CD14-positive monocyte (primary cell): ENCODE results near the gene AQP2. TPM values are rescaled to one million over a fixed set of nuclear protein-coding genes. Genes with fewer than 3 reads are reported as not detected.

ENCODE experiments used
- DNase-seq, 3 donors: peaks; one replicate each; pipeline ENCODE4 v3.0.0-alpha.2; 2011 to 2022
- H2AFZ ChIP-seq: 2 replicates; pipeline ENCODE4 v1.6.0; 2012; ENCODE audit warnings: mild to moderate bottlenecking, low read depth, low read length, inconsistent platforms; ENCODE audit not compliant: insufficient read depth, poor library complexity, severe bottlenecking
- H3K27ac ChIP-seq, 2 donors: 1 replicate in 1 of 2; 2 replicates in 1 of 2; pipeline ENCODE4 v1.5.1; 2012 to 2013; ENCODE audit warnings: low read length in 2 of 2, control low read depth in 1 of 2, inconsistent platforms in 1 of 2, low read depth in 1 of 2, mild to moderate bottlenecking in 1 of 2
- H3K27me3 ChIP-seq, 2 donors: one replicate each; pipeline versions ENCODE4 v1.6.0 to v1.6.1; 2011 to 2013; ENCODE audit warnings: low read length in 2 of 2; ENCODE audit not compliant: control insufficient read depth in 2 of 2, insufficient read depth in 2 of 2
- H3K36me3 ChIP-seq, 2 donors: replicated peaks in 1 of 2; 1 replicate in 1 of 2; 2 replicates in 1 of 2; pipeline versions ENCODE4 v1.5.1 to v1.6.1; 2012 to 2013; ENCODE audit warnings: low read length in 2 of 2, control low read depth in 1 of 2, inconsistent platforms in 1 of 2, mild to moderate bottlenecking in 1 of 2; ENCODE audit not compliant: insufficient read depth in 2 of 2, control insufficient read depth in 1 of 2
- H3K4me1 ChIP-seq, 2 donors: 1 replicate in 1 of 2; 2 replicates in 1 of 2; pipeline versions ENCODE4 v1.5.1 to v1.6.1; 2012 to 2013; ENCODE audit warnings: low read length in 2 of 2, control low read depth in 1 of 2, inconsistent platforms in 1 of 2, mild to moderate bottlenecking in 1 of 2, moderate library complexity in 1 of 2; ENCODE audit not compliant: insufficient read depth in 2 of 2, control insufficient read depth in 1 of 2
- H3K4me2 ChIP-seq: replicated peaks from 2 replicates; pipeline ENCODE3; 2012; ENCODE audit warnings: low read length, moderate library complexity, mild to moderate bottlenecking; ENCODE audit not compliant: poor library complexity, severe bottlenecking; ENCODE audit errors: extremely low read depth
- H3K4me3 ChIP-seq, 3 experiments: fragments of 200-600 bp in 1 of 3; sonication (generic) in 1 of 3; replicated peaks in 1 of 3; 1 replicate in 2 of 3; 2 replicates in 1 of 3; pipeline ENCODE4 v1.5.1; 2011 to 2013; ENCODE audit warnings: low read length in 3 of 3, mild to moderate bottlenecking in 3 of 3, control low read depth in 2 of 3, low read depth in 2 of 3, inconsistent platforms in 1 of 3, moderate library complexity in 1 of 3
- H3K79me2 ChIP-seq: 2 replicates; pipeline ENCODE4 v1.6.0; 2012; ENCODE audit warnings: mild to moderate bottlenecking, control low read depth, inconsistent platforms, low read length, moderate library complexity; ENCODE audit not compliant: insufficient read depth
- H3K9ac ChIP-seq: 2 replicates; pipeline ENCODE4 v1.6.0; 2017; ENCODE audit warnings: low read length, mild to moderate bottlenecking; ENCODE audit not compliant: insufficient read depth, poor library complexity, severe bottlenecking
- H3K9me3 ChIP-seq, 2 donors: replicated peaks in 1 of 2; 1 replicate in 1 of 2; 2 replicates in 1 of 2; pipeline versions ENCODE4 v1.5.1 to v1.6.1; 2012 to 2013; ENCODE audit warnings: low read length in 2 of 2, control low read depth in 1 of 2; ENCODE audit not compliant: control insufficient read depth in 1 of 2, insufficient read depth in 1 of 2
- H4K20me1 ChIP-seq: 2 replicates; pipeline ENCODE4 v1.6.0; 2012; ENCODE audit warnings: mild to moderate bottlenecking, low read length, control low read depth, moderate library complexity; ENCODE audit not compliant: insufficient read depth
- H3K27ac Mint-ChIP-seq, 7 donors: one replicate each; pipeline ENCODE4 v1.8.0; 2020; ENCODE audit warnings: mild to moderate bottlenecking in 7 of 7, mixed read lengths in 7 of 7, moderate library complexity in 6 of 7, inconsistent platforms in 2 of 7
- H3K27me3 Mint-ChIP-seq, 3 donors: one replicate each; pipeline ENCODE4 v1.8.0; 2021 to 2022; ENCODE audit warnings: low read depth in 3 of 3, mild to moderate bottlenecking in 3 of 3, mixed read lengths in 3 of 3, moderate library complexity in 3 of 3, inconsistent platforms in 1 of 3
- H3K36me3 Mint-ChIP-seq, 2 donors: one replicate each; pipeline ENCODE4 v1.8.0; 2020; ENCODE audit warnings: mixed read lengths in 2 of 2, inconsistent platforms in 1 of 2, mild to moderate bottlenecking in 1 of 2
- H3K4me1 Mint-ChIP-seq: one replicate; pipeline ENCODE4 v1.8.0; 2020; ENCODE audit warnings: mild to moderate bottlenecking, mixed read lengths
- H3K4me3 Mint-ChIP-seq, 2 donors: one replicate each; pipeline ENCODE4 v1.8.0; 2020; ENCODE audit warnings: mild to moderate bottlenecking in 2 of 2, mixed read lengths in 2 of 2, moderate library complexity in 1 of 2
- H3K9me3 Mint-ChIP-seq, 7 donors: one replicate each; pipeline ENCODE4 v1.8.0; 2020 to 2022; ENCODE audit warnings: mixed read lengths in 7 of 7, mild to moderate bottlenecking in 6 of 7, moderate library complexity in 6 of 7, inconsistent platforms in 2 of 7
- CTCF ChIP-seq: fragments of 200-600 bp; IDR thresholded peaks from one replicate; pipeline ENCODE4 v1.8.0; 2022; ENCODE audit warnings: antibody characterized with exemption, mild to moderate bottlenecking
- WGBS: methylation state at CpG from one replicate; pipeline ENCODE4 v1.1.5; 2013; ENCODE audit warnings: missing lambda C conversion rate; ENCODE audit not compliant: insufficient coverage; 5-methylcytosine and 5-hydroxymethylcytosine counted together
- intact Hi-C, 2 donors: fragments of 100-400 bp; cut with micrococcal nuclease; formaldehyde crosslinking; loops; one replicate each; pipeline versions ENCODE4 v1.15.0 to v1.15.1; 2023
- polyA plus RNA-seq, 3 donors: library from polyadenylated mRNA; depleted of rRNA in 1 of 3; unstranded in 2 of 3; stranded (reverse) in 1 of 3; fragments of 300-500 nt in 2 of 3; fragments of >200 nt in 1 of 3; fragmentation: Illumina TruSeq in 2 of 3; gene quantifications; 1 replicate in 2 of 3; 2 replicates in 1 of 3; pipeline ENCODE4 v1.2.3, GENCODE V29; 2012 to 2021

AQP2 gene
- polyA plus RNA-seq, 3 donors, result not detected

GRCh38 chr12:49949866-49950265 is 671 bp upstream of the AQP2 start:
- Histone ChIP-seq H3K4me2 (no peak overlapping the region), H2AFZ (no peak overlapping the region), H3K4me1 (peaks cover 39 to 40% of the 10 kb centered on the region in 2 donors), H3K27ac (no peak overlapping the region), H3K36me3 (no peaks in the 10 kb centered on the region), H3K27me3 (peaks cover 11 to 74% of the 10 kb centered on the region in 2 donors), H3K4me3 (no peak overlapping the region), H3K79me2 (no peaks in the 10 kb centered on the region), H4K20me1 (no peaks in the 10 kb centered on the region), H3K9ac (no peak overlapping the region), H3K9me3 (peaks cover 0 to 8% of the 10 kb centered on the region in 2 donors)
- WGBS, result 96% methylated on average over 3 of the region's 3 CpGs
- intact Hi-C loops, result no loop called here
- no peak overlapping the region for H3K27ac Mint-ChIP-seq
- H3K4me1 Mint-ChIP-seq, result peaks cover 48% of the 10 kb centered on the region
- no peak for DNase-seq
- H3K27me3 Mint-ChIP-seq, result peaks cover 77 to 86% (median 79%) of the 10 kb centered on the region in 3 donors
- H3K4me3 Mint-ChIP-seq, result peak overlapping the region in 1 of 2 donors; percentile 21
- TF ChIP-seq CTCF, result no peak
- H3K36me3 Mint-ChIP-seq, result peaks cover 0 to 2% of the 10 kb centered on the region in 2 donors
- H3K9me3 Mint-ChIP-seq, result peaks cover 0 to 9% (median 0%) of the 10 kb centered on the region in 7 donors

- peaks cover 0 to 10% (median 0%) of the 10 kb centered on the region in 7 donors for H3K9me3 Mint-ChIP-seq
- no peak overlapping the region for H3K27ac ChIP-seq
- H3K9ac ChIP-seq, result no peak overlapping the region
- WGBS, result 67% methylated on average over 10 of the region's 14 CpGs
- peaks cover 0 to 2% of the 10 kb centered on the region in 2 donors for H3K36me3 Mint-ChIP-seq
- intact Hi-C loops, result no loop called here
- H3K4me3 Mint-ChIP-seq, result peak overlapping the region in 1 of 2 donors; percentile 71
- H3K4me3 ChIP-seq, result no peak overlapping the region
- H3K27me3 Mint-ChIP-seq, result peaks cover 82 to 86% (median 83%) of the 10 kb centered on the region in 3 donors
- peaks cover 44 to 51% of the 10 kb centered on the region in 2 donors for H3K4me1 ChIP-seq
- H3K27ac Mint-ChIP-seq, result no peak overlapping the region
- no peaks in the 10 kb centered on the region for H4K20me1 ChIP-seq
- peaks cover 47% of the 10 kb centered on the region for H3K4me1 Mint-ChIP-seq
- peaks cover 0 to 22% of the 10 kb centered on the region in 2 donors for H3K9me3 ChIP-seq
- TF ChIP-seq CTCF, result no peak
- no peak overlapping the region for H2AFZ ChIP-seq
- H3K36me3 ChIP-seq, result no peaks in the 10 kb centered on the region
- H3K4me2 ChIP-seq, result no peak overlapping the region
- DNase-seq, result no peak
- H3K79me2 ChIP-seq, result no peaks in the 10 kb centered on the region
- H3K27me3 ChIP-seq, result peaks cover 23 to 74% of the 10 kb centered on the region in 2 donors
Observed at GRCh38 chr12:49951411-49952240, 1.1 kb downstream of the AQP2 start.
